ENCODE measurements around the gene WDR47.

- TF ChIP-seq, protein P1, sequence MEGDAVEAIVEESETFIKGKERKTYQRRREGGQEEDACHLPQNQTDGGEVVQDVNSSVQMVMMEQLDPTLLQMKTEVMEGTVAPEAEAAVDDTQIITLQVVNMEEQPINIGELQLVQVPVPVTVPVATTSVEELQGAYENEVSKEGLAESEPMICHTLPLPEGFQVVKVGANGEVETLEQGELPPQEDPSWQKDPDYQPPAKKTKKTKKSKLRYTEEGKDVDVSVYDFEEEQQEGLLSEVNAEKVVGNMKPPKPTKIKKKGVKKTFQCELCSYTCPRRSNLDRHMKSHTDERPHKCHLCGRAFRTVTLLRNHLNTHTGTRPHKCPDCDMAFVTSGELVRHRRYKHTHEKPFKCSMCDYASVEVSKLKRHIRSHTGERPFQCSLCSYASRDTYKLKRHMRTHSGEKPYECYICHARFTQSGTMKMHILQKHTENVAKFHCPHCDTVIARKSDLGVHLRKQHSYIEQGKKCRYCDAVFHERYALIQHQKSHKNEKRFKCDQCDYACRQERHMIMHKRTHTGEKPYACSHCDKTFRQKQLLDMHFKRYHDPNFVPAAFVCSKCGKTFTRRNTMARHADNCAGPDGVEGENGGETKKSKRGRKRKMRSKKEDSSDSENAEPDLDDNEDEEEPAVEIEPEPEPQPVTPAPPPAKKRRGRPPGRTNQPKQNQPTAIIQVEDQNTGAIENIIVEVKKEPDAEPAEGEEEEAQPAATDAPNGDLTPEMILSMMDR (IDR thresholded peaks at IDR 0.05) = no peak
- TF ChIP-seq POLR2A (IDR thresholded peaks at IDR 0.05) = no peak
Observed at GRCh38 chr1:108969346-108969745, 72.6 kb downstream of the WDR47 start.
